ENCODE measurements around the gene MARVELD1.

Gene MARVELD1

GRCh38 chr10:97713826-97714400 is 383 bp downstream of the MARVELD1 start:
- H3K4me1 ChIP-seq (ENCODE audit: control insufficient read depth in 1 of 2, insufficient read depth in 2 of 2, low read length in 2 of 2): peaks cover 10 to 26% of the 10 kb centered on the region in 2 experiments
- H4K91ac ChIP-seq (ENCODE audit: low read depth, low read length): peak overlapping the region; percentile 63
- peak overlapping the region; percentile 75 for H3K4ac ChIP-seq (ENCODE audit: low read depth, low read length)
- H3K36me3 ChIP-seq (ENCODE audit: control insufficient read depth in 1 of 2, insufficient read depth in 2 of 2, low read length in 2 of 2): peaks cover 7 to 14% of the 10 kb centered on the region in 2 experiments
- H3K9ac ChIP-seq (ENCODE audit: low read length): peak overlapping the region; percentile 81
- H3K18ac ChIP-seq (ENCODE audit: low read length): peak overlapping the region; percentile 97
- no peaks in the 10 kb centered on the region for H3K27me3 ChIP-seq (ENCODE audit: insufficient read depth, low read length)
- DNase-seq: peak; percentile 69 to 73
- peak overlapping the region; percentile 90 for H4K8ac ChIP-seq (ENCODE audit: low read depth, low read length)
- peak overlapping the region; percentile 97 for H3K14ac ChIP-seq (ENCODE audit: low read length)
- peak overlapping the region; percentile 87 for H3K23ac ChIP-seq (ENCODE audit: low read length)
- peak overlapping the region; percentile 98 for H3K4me2 ChIP-seq (ENCODE audit: low read length)
- peaks cover 14% of the 10 kb centered on the region for H3K79me1 ChIP-seq (ENCODE audit: low read length)
- H3K9me3 ChIP-seq (ENCODE audit: insufficient read depth, low read depth, low read length): no peaks in the 10 kb centered on the region
- WGBS (ENCODE audit: extremely low coverage, insufficient coverage, insufficient read length): no CpG with 5 or more reads among the region's 69 CpGs
- no peak overlapping the region for H2BK12ac ChIP-seq (ENCODE audit: low read length)
- H3K79me2 ChIP-seq (ENCODE audit: control insufficient read depth, insufficient read depth, low read length, poor library complexity): peaks cover 12% of the 10 kb centered on the region
- H4K12ac ChIP-seq (ENCODE audit: low read depth, low read length): peak overlapping the region; percentile 97
- H3K27ac ChIP-seq (ENCODE audit: low read depth, low read length): peak overlapping the region; percentile 74
- H2BK5ac ChIP-seq (ENCODE audit: low read depth, low read length, poor library complexity): peak overlapping the region; percentile 61
- peak overlapping the region; percentile 93 for H3K4me3 ChIP-seq (ENCODE audit: low read depth, low read length)
- H2AFZ ChIP-seq (ENCODE audit: insufficient read depth, low read length, poor library complexity): peak overlapping the region; percentile 80
- peak overlapping the region; percentile 81 for H2BK120ac ChIP-seq (ENCODE audit: insufficient read depth, low read length, poor library complexity)
- H2AK5ac ChIP-seq (ENCODE audit: low read length): peak overlapping the region; percentile 91

GRCh38 chr10:97714401-97715258 is 1.1 kb downstream of the MARVELD1 start:
- H3K4me3 ChIP-seq (ENCODE audit: low read depth, low read length): peak overlapping the region; percentile 93
- no peaks in the 10 kb centered on the region for H3K27me3 ChIP-seq (ENCODE audit: insufficient read depth, low read length)
- peak; percentile 75 to 78 for DNase-seq
- H2BK120ac ChIP-seq (ENCODE audit: insufficient read depth, low read length, poor library complexity): peak overlapping the region; percentile 81
- peaks cover 10 to 14% of the 10 kb centered on the region in 2 experiments for H3K36me3 ChIP-seq (ENCODE audit: control insufficient read depth in 1 of 2, insufficient read depth in 2 of 2, low read length in 2 of 2)
- H3K4me2 ChIP-seq (ENCODE audit: low read length): peak overlapping the region; percentile 98
- peak overlapping the region; percentile 97 for H4K12ac ChIP-seq (ENCODE audit: low read depth, low read length)
- WGBS (ENCODE audit: extremely low coverage, insufficient coverage, insufficient read length): no CpG with 5 or more reads among the region's 74 CpGs
- H2BK12ac ChIP-seq (ENCODE audit: low read length): peak overlapping the region; percentile 42
- H3K18ac ChIP-seq (ENCODE audit: low read length): peak overlapping the region; percentile 97
- peak overlapping the region; percentile 84 for H2AK5ac ChIP-seq (ENCODE audit: low read length)
- H3K4ac ChIP-seq (ENCODE audit: low read depth, low read length): peak overlapping the region; percentile 75
- H3K9me3 ChIP-seq (ENCODE audit: insufficient read depth, low read depth, low read length): no peaks in the 10 kb centered on the region
- H3K9ac ChIP-seq (ENCODE audit: low read length): peak overlapping the region; percentile 81
- H3K23ac ChIP-seq (ENCODE audit: low read length): no peak overlapping the region
- peak overlapping the region; percentile 90 for H4K8ac ChIP-seq (ENCODE audit: low read depth, low read length)
- peaks cover 12% of the 10 kb centered on the region for H3K79me2 ChIP-seq (ENCODE audit: control insufficient read depth, insufficient read depth, low read length, poor library complexity)
- H3K79me1 ChIP-seq (ENCODE audit: low read length): peaks cover 14% of the 10 kb centered on the region
- peak overlapping the region; percentile 97 for H3K14ac ChIP-seq (ENCODE audit: low read length)
- peak overlapping the region; percentile 80 for H2AFZ ChIP-seq (ENCODE audit: insufficient read depth, low read length, poor library complexity)
- peaks cover 11 to 27% of the 10 kb centered on the region in 2 experiments for H3K4me1 ChIP-seq (ENCODE audit: control insufficient read depth in 1 of 2, insufficient read depth in 2 of 2, low read length in 2 of 2)
- H2BK5ac ChIP-seq (ENCODE audit: low read depth, low read length, poor library complexity): peak overlapping the region; percentile 61
- H4K91ac ChIP-seq (ENCODE audit: low read depth, low read length): peak overlapping the region; percentile 63
- peak overlapping the region; percentile 74 for H3K27ac ChIP-seq (ENCODE audit: low read depth, low read length)

GRCh38 chr10:97715259-97715874 is 1.8 kb downstream of the MARVELD1 start:
- Histone ChIP-seq H3K27ac (ENCODE audit: low read depth, low read length) (no peak overlapping the region), H3K4me3 (ENCODE audit: low read depth, low read length) (peak overlapping the region; percentile 93), H3K18ac (ENCODE audit: low read length) (peak overlapping the region; percentile 61), H4K12ac (ENCODE audit: low read depth, low read length) (no peak overlapping the region), H2AK5ac (ENCODE audit: low read length) (no peak overlapping the region), H3K79me1 (ENCODE audit: low read length) (peaks cover 14% of the 10 kb centered on the region), H3K9me3 (ENCODE audit: insufficient read depth, low read depth, low read length) (no peaks in the 10 kb centered on the region), H4K91ac (ENCODE audit: low read depth, low read length) (peak overlapping the region; percentile 63), H4K8ac (ENCODE audit: low read depth, low read length) (peak overlapping the region; percentile 90), H3K27me3 (ENCODE audit: insufficient read depth, low read length) (no peaks in the 10 kb centered on the region), H2AFZ (ENCODE audit: insufficient read depth, low read length, poor library complexity) (peak overlapping the region; percentile 37), H2BK12ac (ENCODE audit: low read length) (peak overlapping the region; percentile 42), H3K4me1 (ENCODE audit: control insufficient read depth in 1 of 2, insufficient read depth in 2 of 2, low read length in 2 of 2) (peaks cover 11 to 27% of the 10 kb centered on the region in 2 experiments), H3K9ac (ENCODE audit: low read length) (peak overlapping the region; percentile 41), H3K14ac (ENCODE audit: low read length) (no peak overlapping the region), H2BK5ac (ENCODE audit: low read depth, low read length, poor library complexity) (no peak overlapping the region), H3K23ac (ENCODE audit: low read length) (no peak overlapping the region), H3K79me2 (ENCODE audit: control insufficient read depth, insufficient read depth, low read length, poor library complexity) (peaks cover 12% of the 10 kb centered on the region), H2BK120ac (ENCODE audit: insufficient read depth, low read length, poor library complexity) (no peak overlapping the region), H3K4me2 (ENCODE audit: low read length) (peak overlapping the region; percentile 98), H3K4ac (ENCODE audit: low read depth, low read length) (peak overlapping the region; percentile 15), H3K36me3 (ENCODE audit: control insufficient read depth in 1 of 2, insufficient read depth in 2 of 2, low read length in 2 of 2) (peaks cover 10 to 14% of the 10 kb centered on the region in 2 experiments)
- WGBS (ENCODE audit: extremely low coverage, insufficient coverage, insufficient read length): no CpG with 5 or more reads among the region's 8 CpGs
- DNase-seq: no peak

GRCh38 chr10:97717627-97718026 is 4.1 kb downstream of the MARVELD1 start:
- Histone ChIP-seq H3K9me3 (ENCODE audit: insufficient read depth, low read depth, low read length) (no peaks in the 10 kb centered on the region), H4K12ac (ENCODE audit: low read depth, low read length) (no peak overlapping the region), H3K14ac (ENCODE audit: low read length) (no peak overlapping the region), H3K18ac (ENCODE audit: low read length) (no peak overlapping the region), H4K8ac (ENCODE audit: low read depth, low read length) (no peak overlapping the region), H3K79me1 (ENCODE audit: low read length) (peaks cover 14% of the 10 kb centered on the region), H2BK120ac (ENCODE audit: insufficient read depth, low read length, poor library complexity) (no peak overlapping the region), H2BK12ac (ENCODE audit: low read length) (no peak overlapping the region), H4K91ac (ENCODE audit: low read depth, low read length) (no peak overlapping the region), H3K79me2 (ENCODE audit: control insufficient read depth, insufficient read depth, low read length, poor library complexity) (peaks cover 12% of the 10 kb centered on the region), H2BK5ac (ENCODE audit: low read depth, low read length, poor library complexity) (no peak overlapping the region), H2AFZ (ENCODE audit: insufficient read depth, low read length, poor library complexity) (no peak overlapping the region), H3K4ac (ENCODE audit: low read depth, low read length) (no peak overlapping the region), H3K27ac (ENCODE audit: low read depth, low read length) (no peak overlapping the region), H3K4me1 (ENCODE audit: control insufficient read depth in 1 of 2, insufficient read depth in 2 of 2, low read length in 2 of 2) (peaks cover 11 to 27% of the 10 kb centered on the region in 2 experiments), H3K9ac (ENCODE audit: low read length) (no peak overlapping the region), H3K36me3 (ENCODE audit: control insufficient read depth in 1 of 2, insufficient read depth in 2 of 2, low read length in 2 of 2) (peaks cover 10 to 14% of the 10 kb centered on the region in 2 experiments), H3K4me3 (ENCODE audit: low read depth, low read length) (no peak overlapping the region), H2AK5ac (ENCODE audit: low read length) (no peak overlapping the region), H3K23ac (ENCODE audit: low read length) (no peak overlapping the region), H3K4me2 (ENCODE audit: low read length) (no peak overlapping the region), H3K27me3 (ENCODE audit: insufficient read depth, low read length) (no peaks in the 10 kb centered on the region)
- WGBS (ENCODE audit: extremely low coverage, insufficient coverage, insufficient read length): no CpG with 5 or more reads among the region's 7 CpGs
- peak in 1 of 2 donors; percentile 45 for DNase-seq

All from trophoblast cell (in vitro differentiated cells and primary cell).